Measurements from ENCODE around the gene APCDD1L. TPM values are rescaled to one million over a fixed set of nuclear protein-coding genes. Genes with fewer than 3 reads are reported as not detected.

Gene APCDD1L
- total RNA-seq, 4 donors from 2014 or later: 0.38 to 0.44 (median 0.41) TPM; not detected in 1

DNA sequence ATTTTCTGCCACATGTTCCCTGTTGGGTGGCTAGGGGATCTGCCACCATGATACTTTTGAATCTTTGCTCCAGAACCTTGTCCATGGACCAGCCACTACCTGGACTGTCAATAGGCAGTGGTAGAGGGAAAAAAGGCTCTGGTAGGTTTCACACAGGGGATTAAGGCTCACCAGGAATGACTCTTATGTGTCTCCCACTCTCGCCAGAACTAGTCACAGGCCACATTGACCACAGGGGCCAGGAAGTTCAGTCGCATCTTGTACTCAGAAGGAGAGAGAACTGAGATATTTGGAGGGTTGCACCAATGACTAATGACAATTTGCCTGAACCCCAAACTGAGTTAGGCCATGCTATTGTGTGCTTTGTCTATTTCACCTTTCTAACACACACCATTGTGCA is 23.6 kb upstream of the APCDD1L start:
- 75 to 77% methylated on average over 1 to 2 of the region's 2 CpGs for WGBS, 2 donors
- intact Hi-C loops (cut with DNase I): no loop called here
- peaks cover 0 to 5% (median 0%) of the 10 kb centered on the region in 4 donors for H3K27me3 ChIP-seq
- no peak for TF ChIP-seq POLR2A (IDR thresholded peaks at IDR 0.05)
- TF ChIP-seq, protein P1, sequence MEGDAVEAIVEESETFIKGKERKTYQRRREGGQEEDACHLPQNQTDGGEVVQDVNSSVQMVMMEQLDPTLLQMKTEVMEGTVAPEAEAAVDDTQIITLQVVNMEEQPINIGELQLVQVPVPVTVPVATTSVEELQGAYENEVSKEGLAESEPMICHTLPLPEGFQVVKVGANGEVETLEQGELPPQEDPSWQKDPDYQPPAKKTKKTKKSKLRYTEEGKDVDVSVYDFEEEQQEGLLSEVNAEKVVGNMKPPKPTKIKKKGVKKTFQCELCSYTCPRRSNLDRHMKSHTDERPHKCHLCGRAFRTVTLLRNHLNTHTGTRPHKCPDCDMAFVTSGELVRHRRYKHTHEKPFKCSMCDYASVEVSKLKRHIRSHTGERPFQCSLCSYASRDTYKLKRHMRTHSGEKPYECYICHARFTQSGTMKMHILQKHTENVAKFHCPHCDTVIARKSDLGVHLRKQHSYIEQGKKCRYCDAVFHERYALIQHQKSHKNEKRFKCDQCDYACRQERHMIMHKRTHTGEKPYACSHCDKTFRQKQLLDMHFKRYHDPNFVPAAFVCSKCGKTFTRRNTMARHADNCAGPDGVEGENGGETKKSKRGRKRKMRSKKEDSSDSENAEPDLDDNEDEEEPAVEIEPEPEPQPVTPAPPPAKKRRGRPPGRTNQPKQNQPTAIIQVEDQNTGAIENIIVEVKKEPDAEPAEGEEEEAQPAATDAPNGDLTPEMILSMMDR (IDR thresholded peaks at IDR 0.05): no peak
- H3K4me3 ChIP-seq: no peak overlapping the region
- peaks cover 0 to 7% (median 0%) of the 10 kb centered on the region in 3 donors for H3K9me3 ChIP-seq
- no peak for DNase-seq
- no peaks in the 10 kb centered on the region for H3K4me1 ChIP-seq
- no peaks in the 10 kb centered on the region for H3K36me3 ChIP-seq
- no peak overlapping the region for H3K27ac ChIP-seq

DNA sequence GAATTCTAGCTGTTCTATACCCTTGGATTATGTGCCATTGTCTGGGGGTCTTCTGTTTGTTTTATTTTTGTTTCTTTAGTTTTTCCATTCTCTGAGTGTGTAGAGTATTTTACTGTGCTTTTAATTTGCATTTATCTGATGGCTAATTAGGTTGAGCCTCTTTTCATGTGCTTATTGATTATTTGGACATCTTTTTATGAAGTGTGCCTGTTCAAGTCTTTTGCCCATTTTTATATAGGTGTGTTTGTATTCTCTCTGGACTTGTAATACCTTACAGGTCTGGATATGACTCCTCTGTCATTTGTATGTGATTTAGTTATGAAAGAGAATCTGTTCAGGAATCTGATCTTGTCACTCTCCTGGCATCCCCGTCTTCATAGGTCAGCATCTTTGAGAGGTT is 22.6 kb upstream of the APCDD1L start:
- intact Hi-C loops (cut with DNase I): no loop called here
- peaks cover 0 to 5% (median 0%) of the 10 kb centered on the region in 4 donors for H3K27me3 ChIP-seq
- DNase-seq: no peak
- H3K4me1 ChIP-seq: no peaks in the 10 kb centered on the region
- H3K36me3 ChIP-seq: no peaks in the 10 kb centered on the region
- H3K9me3 ChIP-seq: peaks cover 0 to 7% (median 0%) of the 10 kb centered on the region in 3 donors
- no peak overlapping the region for H3K27ac ChIP-seq
- H3K4me3 ChIP-seq: no peak overlapping the region
- WGBS, 2 donors: 85 to 86% methylated on average over 1 of the region's 1 CpG
- TF ChIP-seq, protein P1 (IDR thresholded peaks at IDR 0.05): no peak
- no peak for TF ChIP-seq POLR2A (IDR thresholded peaks at IDR 0.05)

DNA sequence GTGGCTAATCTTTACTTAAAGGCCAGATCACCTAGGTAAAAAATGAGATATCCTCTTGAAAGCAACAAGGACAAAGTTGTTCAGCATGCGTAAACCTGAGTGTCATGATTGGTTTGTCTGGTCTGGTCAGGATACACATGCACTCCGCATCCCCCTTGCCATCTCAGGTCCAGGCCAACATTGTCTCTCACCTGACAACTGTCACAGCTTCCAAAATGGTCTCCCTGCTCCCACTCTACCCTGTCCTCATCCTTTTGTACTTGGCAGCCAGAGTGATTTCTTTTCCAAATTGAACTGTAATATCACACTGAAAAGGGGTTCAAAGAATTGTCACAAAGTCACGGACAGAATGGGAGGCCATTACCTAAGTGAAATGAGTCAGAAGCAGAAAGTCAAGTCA is 21.1 kb upstream of the APCDD1L start:
- H3K4me3 ChIP-seq: no peak overlapping the region
- intact Hi-C loops (cut with DNase I): no loop called here
- no peak for DNase-seq
- 71 to 87% methylated on average over 3 of the region's 3 CpGs for WGBS, 2 donors
- H3K36me3 ChIP-seq: no peaks in the 10 kb centered on the region
- TF ChIP-seq, protein P1 (IDR thresholded peaks at IDR 0.05): no peak
- no peak for TF ChIP-seq POLR2A (IDR thresholded peaks at IDR 0.05)
- H3K9me3 ChIP-seq: peaks cover 0 to 18% (median 9%) of the 10 kb centered on the region in 3 donors
- no peaks in the 10 kb centered on the region for H3K4me1 ChIP-seq
- H3K27me3 ChIP-seq: peaks cover 0 to 5% (median 0%) of the 10 kb centered on the region in 4 donors
- H3K27ac ChIP-seq: no peak overlapping the region

DNA sequence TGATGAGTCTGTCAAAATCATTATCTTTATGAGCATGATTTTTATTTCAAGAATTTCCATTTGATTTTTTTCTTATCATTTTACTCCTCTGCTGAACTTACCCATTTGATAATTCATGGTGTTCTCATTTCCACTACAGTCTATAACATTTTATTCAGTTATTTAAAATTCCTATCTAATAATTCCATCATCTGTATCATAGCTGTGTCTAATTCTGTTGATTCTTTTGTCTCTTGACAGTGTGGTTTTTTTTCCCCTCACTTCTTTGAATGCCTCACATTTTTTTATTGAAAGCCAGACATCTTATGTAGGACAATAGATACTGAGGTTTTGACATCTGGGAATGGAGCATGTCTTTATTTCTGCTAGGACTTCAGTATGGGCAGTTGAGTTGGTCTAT is 16.5 kb upstream of the APCDD1L start:
- DNase-seq: no peak
- Histone ChIP-seq H3K27me3 (no peaks in the 10 kb centered on the region), H3K36me3 (no peaks in the 10 kb centered on the region), H3K4me3 (no peak overlapping the region), H3K9me3 (peaks cover 0 to 21% (median 14%) of the 10 kb centered on the region in 3 donors), H3K27ac (no peak overlapping the region), H3K4me1 (no peaks in the 10 kb centered on the region)
- no peak for TF ChIP-seq POLR2A (IDR thresholded peaks at IDR 0.05)
- TF ChIP-seq, protein P1 (IDR thresholded peaks at IDR 0.05): no peak
- intact Hi-C loops (cut with DNase I): no loop called here

DNA sequence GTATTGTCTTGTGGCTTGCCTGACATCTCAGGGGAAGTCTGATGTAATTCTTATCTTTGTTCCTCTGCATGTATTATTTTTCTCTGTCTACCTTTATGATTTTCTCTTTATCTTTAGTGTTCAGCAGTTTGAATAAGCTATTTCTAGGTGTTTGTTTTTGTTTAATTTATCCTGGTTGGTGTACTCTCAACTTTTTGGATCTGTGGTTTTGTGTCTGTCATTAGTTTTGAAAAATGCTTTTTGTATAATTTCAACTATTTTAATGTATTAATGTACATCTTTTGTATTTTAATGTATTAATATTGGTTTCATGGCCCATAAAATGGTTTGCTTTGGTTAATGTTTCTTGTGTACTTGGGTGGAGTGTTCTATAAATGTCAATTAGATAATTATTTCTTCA is 15.9 kb upstream of the APCDD1L start:
- H3K9me3 ChIP-seq: peaks cover 0 to 27% (median 20%) of the 10 kb centered on the region in 3 donors
- TF ChIP-seq POLR2A (IDR thresholded peaks at IDR 0.05): no peak
- TF ChIP-seq, protein P1 (IDR thresholded peaks at IDR 0.05): no peak
- H3K27ac ChIP-seq: no peak overlapping the region
- no peaks in the 10 kb centered on the region for H3K27me3 ChIP-seq
- H3K36me3 ChIP-seq: no peaks in the 10 kb centered on the region
- intact Hi-C loops (cut with DNase I): no loop called here
- DNase-seq: no peak
- no peak overlapping the region for H3K4me3 ChIP-seq
- no peaks in the 10 kb centered on the region for H3K4me1 ChIP-seq

Measured in esophagus squamous epithelium (tissue), 5 donors.